HG03066 (cell line): ENCODE measurements around the gene HOXA5.

Experiments used
- ATAC-seq: cut with Tn5 transposase; IDR thresholded peaks from one replicate; pipeline ENCODE4 v1.9.1; 2021; ENCODE audit warnings: low read depth; ENCODE audit not compliant: unreplicated experiment

Gene HOXA5

GRCh38 chr7:27182861-27183681 is 39.6 kb upstream of the HOXA5 start:
- ATAC-seq, result no peak

- ATAC-seq, result no peak
Measured at GRCh38 chr7:27182285-27182841, 38.9 kb upstream of the HOXA5 start.

GRCh38 chr7:27181795-27182275 is 38.4 kb upstream of the HOXA5 start:
- no peak for ATAC-seq

- ATAC-seq, result no peak
Measured at GRCh38 chr7:27180431-27181420, 37.2 kb upstream of the HOXA5 start.

GRCh38 chr7:27179503-27180430 is 36.3 kb upstream of the HOXA5 start:
- ATAC-seq, result no peak

- ATAC-seq, result no peak
Measured at GRCh38 chr7:27179030-27179429, 35.5 kb upstream of the HOXA5 start.

- ATAC-seq, result no peak
Measured at GRCh38 chr7:27178366-27178765, 34.9 kb upstream of the HOXA5 start.

GRCh38 chr7:27177795-27178320 is 34.4 kb upstream of the HOXA5 start:
- no peak for ATAC-seq

- ATAC-seq, result no peak
Measured at GRCh38 chr7:27176962-27177794, 33.7 kb upstream of the HOXA5 start.

- ATAC-seq, result no peak
Measured at GRCh38 chr7:27176524-27176845, 33.0 kb upstream of the HOXA5 start.

GRCh38 chr7:27175626-27176523 is 32.4 kb upstream of the HOXA5 start:
- no peak for ATAC-seq

GRCh38 chr7:27174874-27175625 is 31.6 kb upstream of the HOXA5 start:
- ATAC-seq, result no peak

- ATAC-seq, result no peak
Measured at GRCh38 chr7:27173956-27174873, 30.7 kb upstream of the HOXA5 start, which contains the start of gene HOXA10. TSS of gene HOXA10 (minus strand) at chr7:27174320. CDS start at chr7:27174306, 14 bp downstream.

GRCh38 chr7:27173511-27173955 is 30.1 kb upstream of the HOXA5 start:
- no peak for ATAC-seq

- no peak for ATAC-seq
Measured at GRCh38 chr7:27172823-27173510, 29.5 kb upstream of the HOXA5 start.
